H9 (cell line): Measurements from ENCODE around the gene SIT1. TPM values are rescaled to one million over a fixed set of nuclear protein-coding genes. Genes with fewer than 3 reads are reported as not detected.

ENCODE experiments used
- DNase-seq: peaks from one replicate; pipeline ENCODE4 v3.0.0-alpha.2; 2017
- H2AFZ ChIP-seq: one replicate; pipeline ENCODE4 v1.6.1; 2013; ENCODE audit warnings: mild to moderate bottlenecking, low read length, control low read depth, moderate library complexity
- H2AK5ac ChIP-seq: 2 replicates; pipeline ENCODE4 v1.6.1; 2013; ENCODE audit warnings: low read length, control low read depth, mixed read lengths; ENCODE audit not compliant: insufficient read length
- H2BK120ac ChIP-seq: one replicate; pipeline ENCODE4 v1.6.1; 2013; ENCODE audit warnings: low read depth, mild to moderate bottlenecking, low read length, control low read depth, inconsistent platforms; ENCODE audit not compliant: poor library complexity, severe bottlenecking
- H2BK12ac ChIP-seq: 2 replicates; pipeline ENCODE4 v1.6.1; 2013; ENCODE audit warnings: low read length, control low read depth, mixed read lengths, low read depth; ENCODE audit not compliant: insufficient read length
- H2BK15ac ChIP-seq: 2 replicates; pipeline ENCODE4 v1.6.1; 2013; ENCODE audit warnings: low read depth, low read length, control low read depth
- H2BK20ac ChIP-seq: one replicate; pipeline ENCODE4 v1.6.1; 2013; ENCODE audit warnings: low read depth, mild to moderate bottlenecking, low read length, control low read depth, inconsistent platforms; ENCODE audit not compliant: poor library complexity, severe bottlenecking
- H2BK5ac ChIP-seq: 2 replicates; pipeline ENCODE4 v1.6.1; 2013; ENCODE audit warnings: low read length, control low read depth, mixed read lengths; ENCODE audit not compliant: insufficient read length
- H3K14ac ChIP-seq: 2 replicates; pipeline ENCODE4 v1.6.1; 2013; ENCODE audit warnings: low read length, control low read depth; ENCODE audit not compliant: insufficient read depth
- H3K18ac ChIP-seq: 2 replicates; pipeline ENCODE4 v1.6.1; 2013; ENCODE audit warnings: low read depth, mild to moderate bottlenecking, mixed read lengths, low read length, control low read depth; ENCODE audit not compliant: insufficient read length
- H3K23ac ChIP-seq: 2 replicates; pipeline ENCODE4 v1.6.1; 2013; ENCODE audit warnings: low read length, control low read depth, mixed read lengths, low read depth; ENCODE audit not compliant: insufficient read length
- H3K23me2 ChIP-seq: 2 replicates; pipeline ENCODE4 v1.6.1; 2013; ENCODE audit warnings: low read depth, mild to moderate bottlenecking, mixed read lengths, low read length, control low read depth; ENCODE audit not compliant: insufficient read length, poor library complexity, severe bottlenecking
- H3K27ac ChIP-seq: 2 replicates; pipeline ENCODE4 v1.5.1; 2013; ENCODE audit warnings: low read length, control low read depth, mixed read lengths, low read depth; ENCODE audit not compliant: insufficient read length
- H3K27me3 ChIP-seq: 2 replicates; pipeline ENCODE4 v1.6.1; 2013; ENCODE audit warnings: low read length, control low read depth, inconsistent platforms; ENCODE audit not compliant: insufficient read depth
- H3K4ac ChIP-seq: 2 replicates; pipeline ENCODE4 v1.6.1; 2013; ENCODE audit warnings: low read depth, mild to moderate bottlenecking, control low read depth, inconsistent platforms, low read length, moderate library complexity
- H3K4me1 ChIP-seq: 2 replicates; pipeline ENCODE4 v1.6.1; 2013; ENCODE audit warnings: low read length, control low read depth, inconsistent platforms; ENCODE audit not compliant: insufficient read depth
- H3K4me2 ChIP-seq: 2 replicates; pipeline ENCODE4 v1.6.1; 2013; ENCODE audit warnings: low read length, control low read depth, mixed read lengths; ENCODE audit not compliant: insufficient read length, insufficient read depth
- H3K56ac ChIP-seq: 2 replicates; pipeline ENCODE4 v1.6.1; 2013; ENCODE audit warnings: low read depth, mild to moderate bottlenecking, mixed read lengths, low read length, control low read depth; ENCODE audit not compliant: insufficient read length
- H3K79me1 ChIP-seq: 2 replicates; pipeline ENCODE4 v1.6.1; 2013; ENCODE audit warnings: low read depth, mild to moderate bottlenecking, moderate library complexity, low read length, control low read depth, inconsistent platforms; ENCODE audit not compliant: insufficient read depth, poor library complexity, severe bottlenecking
- H3K79me2 ChIP-seq: 2 replicates; pipeline ENCODE4 v1.6.1; 2013; ENCODE audit warnings: low read length, control low read depth, inconsistent platforms; ENCODE audit not compliant: insufficient read depth
- H3K9ac ChIP-seq: 2 replicates; pipeline ENCODE4 v1.6.1; 2013; ENCODE audit warnings: low read length, control low read depth, mixed read lengths; ENCODE audit not compliant: insufficient read length; ENCODE audit errors: extremely low read depth
- H3K9me3 ChIP-seq: one replicate; pipeline ENCODE4 v1.6.1; 2013; ENCODE audit warnings: low read depth, low read length, inconsistent platforms; ENCODE audit not compliant: control insufficient read depth
- H3T11ph ChIP-seq: one replicate; pipeline ENCODE4 v1.6.1; 2013; ENCODE audit warnings: mild to moderate bottlenecking, low read length, control low read depth, inconsistent platforms
- H4K20me1 ChIP-seq: one replicate; pipeline ENCODE4 v1.6.1; 2013; ENCODE audit not compliant: control insufficient read depth, insufficient read length, insufficient read depth
- H4K5ac ChIP-seq: 2 replicates; pipeline ENCODE4 v1.6.1; 2013; ENCODE audit warnings: low read depth, mild to moderate bottlenecking, mixed read lengths, low read length, control low read depth; ENCODE audit not compliant: insufficient read length
- H4K8ac ChIP-seq: replicated peaks from 2 replicates; pipeline ENCODE4 v1.6.1; 2013; ENCODE audit warnings: low read length, control low read depth, mixed read lengths, low read depth; ENCODE audit not compliant: insufficient read length
- H4K91ac ChIP-seq: 2 replicates; pipeline ENCODE4 v1.6.1; 2013; ENCODE audit warnings: low read depth, mild to moderate bottlenecking, moderate library complexity, mixed read lengths, low read length, control low read depth; ENCODE audit not compliant: insufficient read length
- H3K27ac Mint-ChIP-seq, 3 experiments: 2 replicates in 2 of 3; 3 replicates in 1 of 3; pipeline ENCODE4 v1.8.0; 2020 to 2021; ENCODE audit warnings: mixed read lengths in 3 of 3, mild to moderate bottlenecking in 1 of 3, moderate library complexity in 1 of 3
- H3K27me3 Mint-ChIP-seq: 2 replicates; pipeline ENCODE4 v1.8.0; 2021; ENCODE audit warnings: low read depth, mild to moderate bottlenecking, moderate library complexity, mixed read lengths
- H3K36me3 Mint-ChIP-seq, 3 experiments: 2 replicates in 2 of 3; 3 replicates in 1 of 3; pipeline ENCODE4 v1.8.0; 2020 to 2021; ENCODE audit warnings: low read depth in 3 of 3, mixed read lengths in 3 of 3; ENCODE audit not compliant: insufficient read depth in 1 of 3
- H3K4me1 Mint-ChIP-seq, 2 experiments: 2 replicates each; pipeline ENCODE4 v1.8.0; 2020; ENCODE audit warnings: mixed read lengths in 2 of 2
- H3K4me3 Mint-ChIP-seq, 2 experiments: 2 replicates in 1 of 2; 3 replicates in 1 of 2; pipeline ENCODE4 v1.8.0; 2020 to 2021; ENCODE audit warnings: mild to moderate bottlenecking in 2 of 2, mixed read lengths in 2 of 2, moderate library complexity in 1 of 2
- H3K9me3 Mint-ChIP-seq, 2 experiments: 2 replicates in 1 of 2; 3 replicates in 1 of 2; pipeline ENCODE4 v1.8.0; 2020; ENCODE audit warnings: mild to moderate bottlenecking in 2 of 2, mixed read lengths in 2 of 2, moderate library complexity in 1 of 2
- WGBS: extraction: QIAGEN DNeasy Blood & Tissue Kit; methylation state at CpG from one replicate; pipeline ENCODE4 v1.1.7; 2013; ENCODE audit warnings: missing lambda C conversion rate, low lambda C conversion rate, mixed read lengths; ENCODE audit not compliant: insufficient read length; ENCODE audit errors: extremely low coverage; 5-methylcytosine and 5-hydroxymethylcytosine counted together
- total RNA-seq: library from RNA; stranded (reverse); gene quantifications from 2 replicates; pipeline ENCODE4 v1.2.1, GENCODE V29; 2021
- TF ChIP-seq, protein P1 (sequence below): fragments of 200-600 bp; sonication (generic); conservative IDR thresholded peaks from 3 replicates; pipeline ENCODE4 v1.8.0; 2021; ENCODE audit warnings: antibody characterized with exemption, mild to moderate bottlenecking

SIT1 gene
- total RNA-seq, 1 experiment from 2014 or later = 1.6 TPM

DNA sequence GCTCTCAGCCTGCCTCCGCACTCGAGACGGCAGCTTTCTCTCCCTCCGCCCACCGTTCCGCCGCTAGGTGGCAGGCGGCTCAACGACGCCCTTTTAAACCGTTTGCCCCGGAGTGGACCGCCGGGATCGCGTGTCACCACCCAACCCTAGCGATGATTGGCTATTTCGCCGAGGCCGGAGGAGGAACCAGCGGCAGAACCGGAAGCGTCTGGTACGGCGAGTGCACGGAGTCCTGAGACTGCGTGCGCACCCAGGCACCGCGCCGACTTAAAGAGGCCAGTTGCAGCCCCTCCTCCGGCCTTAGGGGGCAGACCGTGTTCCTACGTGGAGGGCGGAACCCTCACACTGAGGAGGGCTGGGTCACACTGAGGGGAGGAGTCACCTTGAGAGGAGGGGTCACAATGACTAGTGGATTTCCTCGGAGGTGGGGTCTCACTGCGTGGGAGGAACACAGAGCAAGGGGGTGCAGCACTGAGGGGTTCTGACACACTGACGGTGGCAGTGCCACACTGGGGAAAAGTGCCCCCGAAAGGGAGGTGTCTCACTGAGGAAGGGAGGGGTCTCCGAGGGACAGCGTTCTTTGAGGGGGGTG lies 46.6 kb downstream of the SIT1 start:
- no peak overlapping the region for H3K56ac ChIP-seq
- TF ChIP-seq, protein P1, sequence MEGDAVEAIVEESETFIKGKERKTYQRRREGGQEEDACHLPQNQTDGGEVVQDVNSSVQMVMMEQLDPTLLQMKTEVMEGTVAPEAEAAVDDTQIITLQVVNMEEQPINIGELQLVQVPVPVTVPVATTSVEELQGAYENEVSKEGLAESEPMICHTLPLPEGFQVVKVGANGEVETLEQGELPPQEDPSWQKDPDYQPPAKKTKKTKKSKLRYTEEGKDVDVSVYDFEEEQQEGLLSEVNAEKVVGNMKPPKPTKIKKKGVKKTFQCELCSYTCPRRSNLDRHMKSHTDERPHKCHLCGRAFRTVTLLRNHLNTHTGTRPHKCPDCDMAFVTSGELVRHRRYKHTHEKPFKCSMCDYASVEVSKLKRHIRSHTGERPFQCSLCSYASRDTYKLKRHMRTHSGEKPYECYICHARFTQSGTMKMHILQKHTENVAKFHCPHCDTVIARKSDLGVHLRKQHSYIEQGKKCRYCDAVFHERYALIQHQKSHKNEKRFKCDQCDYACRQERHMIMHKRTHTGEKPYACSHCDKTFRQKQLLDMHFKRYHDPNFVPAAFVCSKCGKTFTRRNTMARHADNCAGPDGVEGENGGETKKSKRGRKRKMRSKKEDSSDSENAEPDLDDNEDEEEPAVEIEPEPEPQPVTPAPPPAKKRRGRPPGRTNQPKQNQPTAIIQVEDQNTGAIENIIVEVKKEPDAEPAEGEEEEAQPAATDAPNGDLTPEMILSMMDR = peak; percentile 97
- H3K4me1 ChIP-seq = no peaks in the 10 kb centered on the region; the same call in 1 of the 2 replicates
- peak overlapping the region; percentile 88 for H3K4me2 ChIP-seq
- no peaks in the 10 kb centered on the region for H4K20me1 ChIP-seq
- no peak overlapping the region for H3K23ac ChIP-seq
- no peak overlapping the region for H3T11ph ChIP-seq
- H2AK5ac ChIP-seq = no peak overlapping the region
- peak overlapping the region; percentile 39 for H3K18ac ChIP-seq
- H3K27me3 ChIP-seq = no peaks in the 10 kb centered on the region
- H2BK120ac ChIP-seq = no peak overlapping the region
- peaks cover 15% of the 10 kb centered on the region for H3K23me2 ChIP-seq
- no peak overlapping the region for H2BK20ac ChIP-seq
- H4K5ac ChIP-seq = no peak overlapping the region
- no CpG with 5 or more reads among the region's 41 CpGs for WGBS
- peak overlapping the region; percentile 97 to 100 (median 98) for H3K27ac Mint-ChIP-seq
- H3K27me3 Mint-ChIP-seq = peaks cover 3% of the 10 kb centered on the region
- no peaks in the 10 kb centered on the region for H3K9me3 ChIP-seq
- no peaks in the 10 kb centered on the region for H3K79me2 ChIP-seq
- DNase-seq = peak; percentile 100
- peak overlapping the region; percentile 43 for H3K14ac ChIP-seq
- H2BK12ac ChIP-seq = no peak overlapping the region
- no peak overlapping the region for H2BK15ac ChIP-seq
- H2BK5ac ChIP-seq = no peak overlapping the region
- peak overlapping the region; percentile 18 for H2AFZ ChIP-seq
- H4K91ac ChIP-seq = no peak overlapping the region
- no peak overlapping the region for H3K27ac ChIP-seq
- H4K8ac ChIP-seq = no peak overlapping the region
- H3K79me1 ChIP-seq = no peaks in the 10 kb centered on the region
- no peaks in the 10 kb centered on the region for H3K9me3 Mint-ChIP-seq
- peaks cover 9 to 22% (median 21%) of the 10 kb centered on the region in 3 experiments; a peak in 6 of 7 replicates for H3K36me3 Mint-ChIP-seq
- peaks cover 22 to 32% of the 10 kb centered on the region in 2 experiments for H3K4me1 Mint-ChIP-seq
- no peak overlapping the region for H3K4ac ChIP-seq
- H3K4me3 Mint-ChIP-seq = peak overlapping the region; percentile 93 to 97
- peak overlapping the region; percentile 26 for H3K9ac ChIP-seq
